ENCODE data around the gene GTPBP2.

GTPBP2 gene

DNA sequence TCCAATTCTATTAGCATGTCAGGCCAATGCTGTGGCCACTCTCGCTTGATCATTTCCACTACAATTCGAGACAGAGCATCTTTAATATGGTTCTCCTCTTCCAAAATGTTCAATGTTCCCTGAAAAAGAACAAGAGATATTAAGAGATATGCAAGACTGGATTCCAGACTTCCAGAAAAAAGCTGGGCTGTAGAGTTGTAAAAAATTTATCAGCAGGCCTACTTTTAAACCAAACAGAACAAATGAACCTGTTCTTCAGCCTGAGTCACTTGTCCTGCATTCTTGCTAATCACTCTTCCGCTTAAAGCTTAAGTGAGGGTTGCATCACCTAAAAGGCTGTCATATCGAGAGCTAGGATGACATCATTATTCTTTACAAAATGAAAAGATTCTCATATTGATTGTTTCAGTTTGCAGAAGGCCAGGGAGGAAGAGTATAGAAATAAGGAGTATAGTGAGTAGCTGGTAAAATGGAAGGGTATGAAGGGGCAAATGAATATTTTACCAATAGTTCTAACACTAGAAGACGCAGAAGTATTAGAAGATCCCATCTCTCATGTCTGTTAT, 58.1 kb downstream of the GTPBP2 start:
- H3K79me1 ChIP-seq (ENCODE audit: low read depth, low read length) = peaks cover 3% of the 10 kb centered on the region
- peaks cover 3 to 4% of the 10 kb centered on the region in 2 donors for H3K4me1 ChIP-seq (ENCODE audit: control insufficient read depth in 2 of 2, insufficient read depth in 1 of 2, low read depth in 1 of 2, low read length in 2 of 2)
- no peak overlapping the region for H3K18ac ChIP-seq (ENCODE audit: low read length)
- no peak overlapping the region for H2BK12ac ChIP-seq (ENCODE audit: low read length)
- no peak overlapping the region for H3K4ac ChIP-seq (ENCODE audit: low read length)
- no peaks in the 10 kb centered on the region for H3K9me3 ChIP-seq (replicated peaks in 1 of 2; ENCODE audit: control insufficient read depth in 2 of 2, insufficient read depth in 1 of 2, low read depth in 1 of 2, low read length in 2 of 2)
- DNase-seq (ENCODE audit: low spot score) = no peak
- H3K14ac ChIP-seq (ENCODE audit: low read length) = no peak overlapping the region
- H3K27me3 ChIP-seq (ENCODE audit: control insufficient read depth in 3 of 3, insufficient read depth in 3 of 3, low read depth in 1 of 3, low read length in 3 of 3) = no peaks in the 10 kb centered on the region
- H3K23ac ChIP-seq (ENCODE audit: low read depth, low read length, poor library complexity) = no peak overlapping the region
- H4K8ac ChIP-seq (ENCODE audit: low read depth, low read length) = no peak overlapping the region
- no peak overlapping the region for H3K4me2 ChIP-seq (ENCODE audit: insufficient read depth, low read length, poor library complexity, severe bottlenecking)
- H3K4me3 ChIP-seq (ENCODE audit: low read length in 2 of 2) = no peak overlapping the region
- H4K91ac ChIP-seq (ENCODE audit: low read depth, low read length, poor library complexity) = no peak overlapping the region
- no peak overlapping the region for H2AK5ac ChIP-seq (ENCODE audit: low read depth, low read length)
- H2BK5ac ChIP-seq (ENCODE audit: low read length) = no peak overlapping the region
- H3K36me3 ChIP-seq (replicated peaks in 1 of 2; ENCODE audit: control insufficient read depth in 2 of 2, insufficient read depth in 2 of 2, low read length in 2 of 2) = peaks cover 27 to 70% of the 10 kb centered on the region in 2 donors
- H2BK120ac ChIP-seq (ENCODE audit: low read depth, low read length) = no peak overlapping the region
- H3K9ac ChIP-seq (ENCODE audit: low read depth, low read length, poor library complexity) = no peak overlapping the region
- no peak overlapping the region for H3K27ac ChIP-seq (replicated peaks; ENCODE audit: low read length)
- H2BK15ac ChIP-seq (ENCODE audit: low read length) = no peak overlapping the region
- no peak overlapping the region for H2AFZ ChIP-seq (ENCODE audit: low read length)
- no CpG with 5 or more reads among the region's 5 CpGs for WGBS, 2 donors (ENCODE audit: extremely low coverage in 2 of 2, insufficient read length in 2 of 2, insufficient replicate concordance in 1 of 2)

Data from neuronal stem cell (in vitro differentiated cells).